Measurements from ENCODE around the gene INO80C.

GRCh38 chr18:35547008-35547605, 49.3 kb upstream of the INO80C start:
- TF ChIP-seq POLR2A (IDR thresholded peaks at IDR 0.05; ENCODE audit: low read depth, low read length) (no peak), CTCF (conservative IDR thresholded peaks at IDR 0.05; ENCODE audit: low read depth, low read length) (no peak), SMC3 (IDR thresholded peaks at IDR 0.05; ENCODE audit: low read depth, low read length) (no peak), BHLHE40 (IDR thresholded peaks at IDR 0.05; ENCODE audit: low read depth, low read length) (no peak), MAZ (IDR thresholded peaks at IDR 0.05; ENCODE audit: borderline replicate concordance, low read depth, low read length) (no peak), MAFK (IDR thresholded peaks at IDR 0.05; ENCODE audit: low read depth, low read length) (no peak), USF2 (IDR thresholded peaks at IDR 0.05; ENCODE audit: low read depth, low read length) (no peak), ELK1 (IDR thresholded peaks at IDR 0.05; ENCODE audit: borderline replicate concordance, low read depth, low read length) (no peak), FOS (IDR thresholded peaks at IDR 0.05; ENCODE audit: low read depth, low read length) (no peak), RFX5 (IDR thresholded peaks at IDR 0.05; ENCODE audit: low read depth, low read length) (no peak), RCOR1 (IDR thresholded peaks at IDR 0.05; ENCODE audit: insufficient replicate concordance, low read length) (no peak), RAD21 (IDR thresholded peaks at IDR 0.05; ENCODE audit: low read length) (no peak), CHD1 (IDR thresholded peaks at IDR 0.05; ENCODE audit: low read depth, low read length) (no peak)

All from IMR-90 (cell line).